Spleen (tissue), 7 donors: ENCODE measurements around the gene RDX.

Source experiments
- CTCF ChIP-seq, 11 experiments: fragments of 200-600 bp in 7 of 11; fragments of 450-650 bp in 4 of 11; sonication (generic) in 4 of 11; IDR thresholded peaks in 8 of 11; conservative IDR thresholded peaks in 3 of 11; 1 replicate in 7 of 11; 2 replicates in 4 of 11; pipeline versions ENCODE4 v1.4.0 to v1.8.0; 2016 to 2021; ENCODE audit warnings: antibody characterized with exemption in 11 of 11, inconsistent platforms in 4 of 11, mild to moderate bottlenecking in 1 of 11
- POLR2AphosphoS5 ChIP-seq, 3 donors: sonication (generic); formaldehyde crosslinking; IDR thresholded peaks; one replicate each; pipeline ENCODE4 v1.5.1; 2017; ENCODE audit warnings: antibody characterized with exemption in 3 of 3
- donor health status: DM: no; HTN: no; CAD: no; lungs with moderate emphysema.
- donor health status: DM: no; HTN: no; CAD: no.
- donor health status: DM: no; HTN: no; CAD: no.

GRCh38 chr11:110261195-110262071, 35.0 kb downstream of the RDX start:
- no peak for TF ChIP-seq POLR2AphosphoS5 (IDR thresholded peaks at IDR 0.05)
- no peak for TF ChIP-seq CTCF (IDR thresholded peaks at IDR 0.05 in 8 of 11, conservative IDR thresholded peaks at IDR 0.05 in 3 of 11)
